Measurements from ENCODE around the gene RASAL2.

The RASAL2 gene

DNA sequence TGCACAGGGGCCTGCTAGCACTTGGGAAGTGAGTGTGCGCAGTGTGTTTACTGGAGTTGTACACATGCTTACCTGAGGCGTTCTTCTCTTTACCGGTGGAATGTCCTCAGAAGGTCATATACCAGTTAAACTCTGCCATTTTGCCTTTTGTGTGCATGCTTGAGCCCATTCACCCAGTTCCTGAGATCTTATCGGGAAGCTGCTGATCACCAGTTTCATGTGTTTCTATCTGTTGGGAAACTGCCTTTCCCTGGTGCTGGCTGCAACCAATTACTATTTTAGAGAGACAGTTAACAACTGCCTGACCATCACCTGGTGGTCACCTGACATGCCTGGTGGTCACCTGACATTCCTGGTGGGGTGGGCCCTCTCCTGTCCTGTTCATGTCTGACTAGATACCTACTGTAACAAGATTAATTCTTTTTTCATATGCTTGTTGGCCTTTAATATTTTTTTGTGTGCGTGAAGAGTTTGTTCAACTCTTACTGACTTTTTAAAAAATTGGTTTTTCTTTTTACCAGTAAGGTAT lies 137.0 kb downstream of the RASAL2 start:
- no peak overlapping the region for H3K27ac ChIP-seq
- TF ChIP-seq, protein P1, sequence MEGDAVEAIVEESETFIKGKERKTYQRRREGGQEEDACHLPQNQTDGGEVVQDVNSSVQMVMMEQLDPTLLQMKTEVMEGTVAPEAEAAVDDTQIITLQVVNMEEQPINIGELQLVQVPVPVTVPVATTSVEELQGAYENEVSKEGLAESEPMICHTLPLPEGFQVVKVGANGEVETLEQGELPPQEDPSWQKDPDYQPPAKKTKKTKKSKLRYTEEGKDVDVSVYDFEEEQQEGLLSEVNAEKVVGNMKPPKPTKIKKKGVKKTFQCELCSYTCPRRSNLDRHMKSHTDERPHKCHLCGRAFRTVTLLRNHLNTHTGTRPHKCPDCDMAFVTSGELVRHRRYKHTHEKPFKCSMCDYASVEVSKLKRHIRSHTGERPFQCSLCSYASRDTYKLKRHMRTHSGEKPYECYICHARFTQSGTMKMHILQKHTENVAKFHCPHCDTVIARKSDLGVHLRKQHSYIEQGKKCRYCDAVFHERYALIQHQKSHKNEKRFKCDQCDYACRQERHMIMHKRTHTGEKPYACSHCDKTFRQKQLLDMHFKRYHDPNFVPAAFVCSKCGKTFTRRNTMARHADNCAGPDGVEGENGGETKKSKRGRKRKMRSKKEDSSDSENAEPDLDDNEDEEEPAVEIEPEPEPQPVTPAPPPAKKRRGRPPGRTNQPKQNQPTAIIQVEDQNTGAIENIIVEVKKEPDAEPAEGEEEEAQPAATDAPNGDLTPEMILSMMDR (IDR thresholded peaks at IDR 0.05): no peak
- TF ChIP-seq ZFX (IDR thresholded peaks at IDR 0.05; ENCODE audit: borderline replicate concordance): no peak

DNA sequence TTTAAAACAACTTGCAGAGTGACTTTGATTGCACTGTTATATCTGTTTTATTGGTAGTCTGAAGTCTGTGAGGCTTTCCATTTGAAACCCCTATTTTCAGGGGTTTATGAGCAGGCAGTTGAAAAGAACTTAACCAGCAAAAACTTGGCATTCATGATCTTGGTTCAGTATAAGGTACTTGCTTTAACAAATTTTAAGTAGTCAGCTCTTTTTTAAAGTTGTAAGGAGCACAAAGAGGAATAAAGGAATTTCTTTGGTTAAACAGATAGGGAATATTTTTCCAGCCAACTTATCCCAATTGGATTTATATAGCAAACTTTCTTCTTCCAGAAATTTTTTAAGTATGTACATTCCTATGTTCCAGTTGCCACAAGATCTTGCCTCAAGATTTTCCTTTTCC lies 138.2 kb downstream of the RASAL2 start:
- TF ChIP-seq, protein P1 (IDR thresholded peaks at IDR 0.05): no peak
- no peak for TF ChIP-seq ZFX (IDR thresholded peaks at IDR 0.05; ENCODE audit: borderline replicate concordance)
- no peak overlapping the region for H3K27ac ChIP-seq

DNA sequence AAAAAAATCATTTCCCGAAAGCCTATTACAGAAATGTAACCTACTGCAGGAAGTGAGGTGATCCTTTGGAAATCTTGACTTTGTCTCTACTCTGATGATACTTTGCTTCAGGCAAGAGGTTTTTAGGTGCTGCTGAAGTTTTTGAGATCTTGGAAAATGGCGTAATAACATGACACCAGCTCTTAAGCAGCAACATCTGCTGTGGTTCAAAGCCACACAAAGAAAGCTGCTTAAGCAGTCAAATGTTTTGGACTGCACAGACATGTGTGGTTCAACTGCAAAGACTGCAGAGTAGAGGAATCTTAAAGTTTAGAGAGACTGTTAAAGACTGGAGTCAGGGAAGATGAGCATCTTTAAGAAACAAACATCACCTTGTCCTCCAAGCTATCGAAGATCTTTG lies 139.0 kb downstream of the RASAL2 start:
- H3K27ac ChIP-seq: no peak overlapping the region
- no peak for TF ChIP-seq ZFX (IDR thresholded peaks at IDR 0.05; ENCODE audit: borderline replicate concordance)
- TF ChIP-seq, protein P1 (IDR thresholded peaks at IDR 0.05): no peak

DNA sequence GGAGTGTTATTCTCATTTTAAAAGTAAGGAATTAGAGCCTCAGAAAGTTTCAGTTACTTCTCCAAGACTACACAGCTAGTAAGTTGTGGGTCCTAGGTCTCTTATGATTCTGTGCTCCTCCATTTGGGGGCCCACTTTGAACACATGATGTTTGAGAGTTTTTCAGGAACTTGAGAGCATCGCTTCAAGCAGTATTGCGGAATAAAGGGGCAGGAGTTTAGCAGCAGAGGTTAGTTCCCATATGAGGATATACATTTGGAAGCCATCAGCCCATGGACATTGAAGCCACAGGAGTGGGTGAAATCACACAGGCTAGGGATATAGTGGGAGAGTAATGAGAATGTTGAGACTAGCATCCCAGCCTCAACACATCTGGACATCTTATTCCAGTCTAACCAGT lies 143.2 kb downstream of the RASAL2 start:
- H3K27ac ChIP-seq: no peak overlapping the region
- TF ChIP-seq, protein P1 (IDR thresholded peaks at IDR 0.05): no peak

DNA sequence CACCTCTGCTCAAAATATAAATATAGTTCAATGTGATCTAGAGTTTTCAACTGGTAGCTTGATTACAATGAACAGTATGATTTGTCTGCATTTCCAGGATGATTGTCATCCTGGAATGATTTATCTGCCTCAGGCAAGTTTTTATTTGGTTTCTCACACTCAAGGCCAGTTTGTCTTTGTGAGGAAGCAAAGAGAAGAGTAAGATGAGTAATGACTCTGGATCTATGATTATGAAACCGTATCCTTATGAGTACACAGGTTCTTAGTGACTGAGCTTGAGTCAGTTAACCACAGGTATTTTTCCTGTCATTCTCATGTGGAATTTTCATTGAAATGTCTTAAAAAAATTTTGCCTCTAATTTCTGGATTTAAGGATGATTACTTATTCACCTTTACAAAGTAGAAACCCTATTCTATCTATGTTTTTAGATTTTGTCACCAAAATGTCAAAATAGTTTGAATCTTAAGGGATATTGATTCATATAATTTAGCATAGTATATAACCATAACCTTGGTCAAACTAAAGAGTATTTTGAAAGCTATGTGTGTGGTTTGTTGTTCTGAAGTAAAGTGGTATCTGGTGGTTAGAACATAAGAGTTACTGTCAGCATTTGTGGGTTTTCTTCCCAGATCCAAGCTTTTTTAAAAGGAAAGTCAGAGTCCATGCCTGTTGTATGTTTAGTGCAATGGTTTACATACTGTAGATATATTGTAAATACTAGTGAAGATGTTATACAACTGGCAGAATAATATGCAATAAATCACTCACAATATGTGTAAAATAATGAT lies 145.0 kb downstream of the RASAL2 start:
- TF ChIP-seq ZFX (IDR thresholded peaks at IDR 0.05; ENCODE audit: borderline replicate concordance): no peak
- TF ChIP-seq, protein P1 (IDR thresholded peaks at IDR 0.05): no peak
- 0 out of 2 replicates have a peak overlapping the region, but pooled peaks have one; percentile 4 for H3K27ac ChIP-seq

DNA sequence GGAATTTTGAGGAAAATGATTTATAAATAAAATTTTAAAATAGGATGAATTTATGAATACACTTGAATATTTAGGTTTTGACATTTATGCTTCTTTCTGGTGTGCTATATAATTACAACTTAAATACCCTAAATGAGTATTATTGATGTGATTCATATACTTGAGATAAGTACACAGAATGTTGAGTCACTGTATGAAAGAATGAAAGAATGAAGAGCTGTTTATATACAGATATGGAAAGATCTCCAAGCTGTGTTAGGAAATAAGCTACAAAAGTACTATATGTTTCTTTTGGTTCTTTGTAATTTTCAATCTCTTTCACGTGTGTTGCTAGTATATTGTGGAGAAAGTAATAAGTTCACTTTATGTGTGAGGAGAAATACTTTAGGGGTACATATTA lies 147.2 kb downstream of the RASAL2 start:
- no peak overlapping the region for H3K27ac ChIP-seq
- TF ChIP-seq, protein P1 (IDR thresholded peaks at IDR 0.05): no peak
- TF ChIP-seq ZFX (IDR thresholded peaks at IDR 0.05; ENCODE audit: borderline replicate concordance): no peak

DNA sequence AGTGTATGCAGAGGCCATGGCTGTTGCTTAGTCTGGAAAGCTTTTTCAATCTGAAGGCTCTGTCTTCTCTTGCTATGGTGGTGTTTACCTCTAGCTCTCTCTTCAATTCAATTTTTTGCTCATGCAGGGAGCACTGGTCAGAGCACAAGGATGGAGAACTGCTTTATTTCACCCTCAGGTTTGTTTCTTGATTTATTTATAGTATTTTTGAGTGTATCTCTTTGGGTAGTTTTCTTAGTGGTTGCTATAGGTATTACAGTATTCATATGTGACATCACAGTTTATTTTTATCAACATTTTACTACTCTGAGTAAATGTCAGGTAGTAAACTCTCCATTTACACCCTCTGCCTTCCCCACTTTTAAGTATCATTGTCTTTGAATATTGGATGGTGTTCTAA lies 147.9 kb downstream of the RASAL2 start:
- no peak for TF ChIP-seq ZFX (IDR thresholded peaks at IDR 0.05; ENCODE audit: borderline replicate concordance)
- TF ChIP-seq, protein P1 (IDR thresholded peaks at IDR 0.05): peak; percentile 13; the same call in 1 of the 2 replicates
- no peak overlapping the region for H3K27ac ChIP-seq

Measured in 22Rv1 (cell line).